GM12864 (cell line): ENCODE results near the gene ZNF862.

Experiments used
- DNase-seq: peaks from one replicate; pipeline ENCODE4 v3.0.0-alpha.2; 2011; ENCODE audit warnings: low read depth
- H3K4me3 ChIP-seq: 2 replicates; pipeline ENCODE4 v1.5.1; 2011; ENCODE audit warnings: mild to moderate bottlenecking, low read depth, low read length, control low read depth
- CTCF ChIP-seq: IDR thresholded peaks from 2 replicates; pipeline ENCODE4 v1.5.1; 2011; ENCODE audit warnings: low read depth, mild to moderate bottlenecking, moderate library complexity, low read length, control low read depth, inconsistent platforms; ENCODE audit errors: missing control alignments

Gene ZNF862

GRCh38 chr7:149859876-149860275, 21.7 kb downstream of the ZNF862 start:
- no peak for TF ChIP-seq CTCF
- DNase-seq, result no peak
- no peak overlapping the region for H3K4me3 ChIP-seq

- DNase-seq, result no peak
- H3K4me3 ChIP-seq, result no peak overlapping the region
- peak; percentile 43 for TF ChIP-seq CTCF
Observed at GRCh38 chr7:149860821-149861727, 22.9 kb downstream of the ZNF862 start.

GRCh38 chr7:149861728-149862045, 23.5 kb downstream of the ZNF862 start:
- H3K4me3 ChIP-seq, result no peak overlapping the region
- TF ChIP-seq CTCF, result no peak
- no peak for DNase-seq

GRCh38 chr7:149862156-149862555, 24.0 kb downstream of the ZNF862 start:
- no peak overlapping the region for H3K4me3 ChIP-seq
- DNase-seq, result no peak
- no peak for TF ChIP-seq CTCF

- TF ChIP-seq CTCF, result no peak
- DNase-seq, result no peak
- no peak overlapping the region for H3K4me3 ChIP-seq
Observed at GRCh38 chr7:149863500-149863899, 25.3 kb downstream of the ZNF862 start.

GRCh38 chr7:149864023-149864422, 25.8 kb downstream of the ZNF862 start:
- no peak for TF ChIP-seq CTCF
- no peak for DNase-seq
- H3K4me3 ChIP-seq, result no peak overlapping the region

- no peak for DNase-seq
- no peak overlapping the region for H3K4me3 ChIP-seq
- no peak for TF ChIP-seq CTCF
Observed at GRCh38 chr7:149864751-149865150, 26.6 kb downstream of the ZNF862 start.
